PC-9 (cell line): ENCODE data around the gene SLC9C1. TPM values are rescaled to one million over a fixed set of nuclear protein-coding genes. Genes with fewer than 3 reads are reported as not detected.

Source experiments
- BruUV-seq: library from RNA; stranded (reverse); fragments of 400-500 nt; replicated peaks from 2 replicates; lab custom pipeline; 2021; lab: Mats Ljungman, UMichigan
- CTCF ChIA-PET: fragments of 300-600 bp; sonication (Branson Sonifier 250); formaldehyde crosslinking; loops from one replicate; lab custom pipeline; 2022; ENCODE audit warnings: antibody characterized with exemption; lab: Charles Lee
- POLR2A ChIA-PET: fragments of 300-600 bp; sonication (Branson Sonifier 250); formaldehyde crosslinking; loops from one replicate; lab custom pipeline; 2022; ENCODE audit warnings: antibody characterized with exemption; ENCODE audit not compliant: unreplicated experiment; lab: Charles Lee
- DNase-seq, 2 experiments: peaks; one replicate each; pipeline versions ENCODE4 v3.0.0 to v3.0.0-alpha.2; 2015 to 2022; ENCODE audit warnings: mixed read lengths in 1 of 2
- H2AFZ ChIP-seq: fragments of 200-600 bp; sonication (generic); 2 replicates; pipeline ENCODE4 v1.8.1; 2017; ENCODE audit warnings: antibody characterized with exemption
- H3F3A ChIP-seq: fragments of 200-600 bp; sonication (generic); 2 replicates; pipeline ENCODE4 v1.8.1; 2017; ENCODE audit warnings: antibody characterized with exemption, mild to moderate bottlenecking, low read depth; ENCODE audit not compliant: insufficient read depth
- H3K27ac ChIP-seq: fragments of 200-600 bp; sonication (generic); 2 replicates; pipeline ENCODE4 v1.6.1; 2016; ENCODE audit warnings: mixed run types
- H3K27me3 ChIP-seq: fragments of 200-600 bp; sonication (generic); 2 replicates; pipeline ENCODE4 v1.6.1; 2016; ENCODE audit warnings: low read depth, mixed run types; ENCODE audit not compliant: insufficient read depth
- H3K36me3 ChIP-seq: fragments of 200-600 bp; sonication (generic); 2 replicates; pipeline ENCODE4 v1.6.1; 2016; ENCODE audit warnings: low read depth, mixed run types
- H3K4me1 ChIP-seq: fragments of 200-600 bp; sonication (generic); replicated peaks from 2 replicates; pipeline ENCODE4 v1.6.1; 2016; ENCODE audit warnings: mixed run types; ENCODE audit not compliant: insufficient read depth
- H3K4me2 ChIP-seq: fragments of 200-600 bp; sonication (generic); 2 replicates; pipeline ENCODE4 v1.6.1; 2017; ENCODE audit warnings: mixed run types
- H3K4me3 ChIP-seq: fragments of 200-600 bp; sonication (generic); 2 replicates; pipeline ENCODE4 v1.6.1; 2016; ENCODE audit warnings: mixed run types
- H3K79me2 ChIP-seq: fragments of 200-600 bp; sonication (generic); 2 replicates; pipeline ENCODE4 v1.6.1; 2017; ENCODE audit warnings: low read depth, mixed run types
- H3K9me2 ChIP-seq: fragments of 200-600 bp; sonication (generic); 2 replicates; pipeline ENCODE4 v1.8.1; 2017; ENCODE audit warnings: mild to moderate bottlenecking; ENCODE audit not compliant: insufficient read depth
- H3K9me3 ChIP-seq: fragments of 200-600 bp; sonication (generic); 2 replicates; pipeline ENCODE4 v1.8.1; 2016; ENCODE audit warnings: low read depth; ENCODE audit not compliant: insufficient read depth
- H4K20me1 ChIP-seq: fragments of 200-600 bp; sonication (generic); 2 replicates; pipeline ENCODE4 v1.8.1; 2017; ENCODE audit not compliant: insufficient read depth
- EZH2 ChIP-seq: fragments of 200-600 bp; sonication (generic); IDR thresholded peaks from 2 replicates; pipeline ENCODE4 v1.8.0; 2017; ENCODE audit warnings: antibody characterized with exemption, low read depth
- intact Hi-C: fragments of 100-400 bp; cut with micrococcal nuclease; formaldehyde crosslinking; loops from one replicate; pipeline ENCODE4 v1.10.0; 2022; ENCODE audit not compliant: unreplicated experiment
- total RNA-seq: library from RNA; stranded (reverse); gene quantifications from 2 replicates; pipeline ENCODE4 v1.2.3, GENCODE V29; 2021
- TF ChIP-seq, protein P1 (sequence below): fragments of 200-600 bp; sonication (generic); conservative IDR thresholded peaks from 2 replicates; pipeline ENCODE4 v1.6.1; 2017; ENCODE audit warnings: mixed run types, antibody characterized with exemption, mild to moderate bottlenecking, moderate library complexity

SLC9C1 gene
- total RNA-seq, 1 experiment from 2014 or later: not detected

DNA sequence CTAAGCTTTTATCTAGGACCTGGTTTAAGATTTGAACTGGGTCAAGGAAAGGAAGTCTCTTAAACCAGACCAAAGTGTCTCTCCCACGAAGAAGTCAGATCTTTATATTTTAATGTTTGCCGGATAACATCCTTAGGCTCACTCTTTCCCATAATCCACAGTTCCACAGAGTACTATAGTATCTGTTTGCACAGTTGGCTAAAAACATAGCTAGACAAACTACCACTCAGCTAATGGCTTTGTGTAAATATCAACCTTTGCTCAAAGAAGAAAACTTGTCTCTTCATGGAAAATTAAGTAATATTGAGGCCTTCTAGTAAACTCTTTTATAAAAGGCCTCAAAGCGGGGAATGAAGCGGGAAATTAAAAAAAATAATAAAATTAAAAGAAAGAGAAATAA, 13.5 kb upstream of the SLC9C1 start:
- DNase-seq: no peak
- BruUV-seq: no TSS peak
- no peaks in the 10 kb centered on the region; the same call in 1 of the 2 replicates for H3K9me2 ChIP-seq
- no peak for TF ChIP-seq EZH2
- no peaks in the 10 kb centered on the region for H3K27me3 ChIP-seq
- no peaks in the 10 kb centered on the region for H4K20me1 ChIP-seq
- no peak overlapping the region for H3K4me2 ChIP-seq
- intact Hi-C loops: no loop called here
- no peaks in the 10 kb centered on the region for H3K4me1 ChIP-seq
- H3K9me3 ChIP-seq: no peaks in the 10 kb centered on the region
- H3K79me2 ChIP-seq: no peaks in the 10 kb centered on the region
- no peak overlapping the region for H3K4me3 ChIP-seq
- CTCF ChIA-PET: no interaction called here
- no peak overlapping the region for H2AFZ ChIP-seq
- H3K36me3 ChIP-seq: no peaks in the 10 kb centered on the region
- H3K27ac ChIP-seq: no peak overlapping the region
- H3F3A ChIP-seq: no peaks in the 10 kb centered on the region
- POLR2A ChIA-PET: no interaction called here

DNA sequence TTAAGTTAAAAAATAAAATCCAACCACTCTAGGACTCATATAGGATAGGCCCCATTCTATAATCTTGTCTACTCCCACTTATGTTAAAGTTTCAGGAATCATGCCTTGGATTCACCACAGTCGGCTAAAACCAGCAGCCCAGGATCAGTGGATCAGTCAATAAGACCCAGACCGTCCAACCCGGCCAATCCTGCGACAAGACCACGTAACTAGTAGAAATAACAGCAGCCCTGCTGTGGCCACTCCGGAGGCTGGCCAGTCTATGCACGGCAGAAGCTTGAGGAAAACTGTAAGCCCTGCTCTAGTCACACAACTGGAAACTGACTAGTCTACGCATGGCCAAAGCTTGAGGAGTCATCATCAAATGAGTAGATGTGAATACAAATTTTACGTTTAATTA, 12.8 kb upstream of the SLC9C1 start:
- DNase-seq: no peak
- Histone ChIP-seq H2AFZ (no peak overlapping the region), H3K27ac (no peak overlapping the region), H3F3A (no peaks in the 10 kb centered on the region), H3K4me2 (no peak overlapping the region), H3K36me3 (no peaks in the 10 kb centered on the region), H3K9me3 (no peaks in the 10 kb centered on the region), H4K20me1 (no peaks in the 10 kb centered on the region), H3K4me3 (no peak overlapping the region), H3K4me1 (no peaks in the 10 kb centered on the region), H3K9me2 (no peaks in the 10 kb centered on the region; the same call in 1 of the 2 replicates), H3K27me3 (no peaks in the 10 kb centered on the region), H3K79me2 (no peaks in the 10 kb centered on the region)
- no peak for TF ChIP-seq EZH2
- TF ChIP-seq, protein P1, sequence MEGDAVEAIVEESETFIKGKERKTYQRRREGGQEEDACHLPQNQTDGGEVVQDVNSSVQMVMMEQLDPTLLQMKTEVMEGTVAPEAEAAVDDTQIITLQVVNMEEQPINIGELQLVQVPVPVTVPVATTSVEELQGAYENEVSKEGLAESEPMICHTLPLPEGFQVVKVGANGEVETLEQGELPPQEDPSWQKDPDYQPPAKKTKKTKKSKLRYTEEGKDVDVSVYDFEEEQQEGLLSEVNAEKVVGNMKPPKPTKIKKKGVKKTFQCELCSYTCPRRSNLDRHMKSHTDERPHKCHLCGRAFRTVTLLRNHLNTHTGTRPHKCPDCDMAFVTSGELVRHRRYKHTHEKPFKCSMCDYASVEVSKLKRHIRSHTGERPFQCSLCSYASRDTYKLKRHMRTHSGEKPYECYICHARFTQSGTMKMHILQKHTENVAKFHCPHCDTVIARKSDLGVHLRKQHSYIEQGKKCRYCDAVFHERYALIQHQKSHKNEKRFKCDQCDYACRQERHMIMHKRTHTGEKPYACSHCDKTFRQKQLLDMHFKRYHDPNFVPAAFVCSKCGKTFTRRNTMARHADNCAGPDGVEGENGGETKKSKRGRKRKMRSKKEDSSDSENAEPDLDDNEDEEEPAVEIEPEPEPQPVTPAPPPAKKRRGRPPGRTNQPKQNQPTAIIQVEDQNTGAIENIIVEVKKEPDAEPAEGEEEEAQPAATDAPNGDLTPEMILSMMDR: no peak
- intact Hi-C loops: no loop called here
- ChIA-PET CTCF (no interaction called here), POLR2A (no interaction called here)
- BruUV-seq: no TSS peak

DNA sequence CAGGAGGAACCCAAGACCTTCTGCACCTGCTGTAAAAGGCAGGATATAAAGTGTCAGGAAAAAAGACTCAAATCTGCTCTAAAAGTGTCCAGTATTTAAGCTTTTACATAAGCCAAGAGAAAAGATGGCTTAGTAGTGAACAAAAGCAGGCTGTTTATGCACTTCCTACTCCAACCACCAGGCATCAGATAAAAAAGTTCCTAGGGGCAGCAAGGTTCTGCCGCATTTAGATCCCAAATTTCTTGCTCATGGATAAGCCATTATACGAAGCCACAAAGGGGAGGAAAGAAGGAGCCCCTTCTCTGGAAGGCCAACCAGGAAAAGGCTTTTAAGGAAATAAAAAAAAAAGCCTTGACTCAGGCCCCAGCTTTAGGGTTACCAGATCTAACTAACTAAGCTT, 10.6 kb upstream of the SLC9C1 start:
- no peak overlapping the region for H2AFZ ChIP-seq

More for the DNA sequence above, 10.6 kb upstream of the SLC9C1 start:
- ChIA-PET CTCF (interaction anchor here (0.6 kb wide), 1 partner anchor 619 kb away, joined by 3 read pairs; no protein-coding TSS in a partner anchor), POLR2A (no interaction called here)
- Histone ChIP-seq H3K27ac (no peak overlapping the region), H3K4me3 (no peak overlapping the region), H3K27me3 (no peaks in the 10 kb centered on the region), H3F3A (no peaks in the 10 kb centered on the region), H3K79me2 (no peaks in the 10 kb centered on the region), H3K36me3 (no peaks in the 10 kb centered on the region), H3K4me2 (no peak overlapping the region), H3K9me3 (no peaks in the 10 kb centered on the region), H3K9me2 (no peaks in the 10 kb centered on the region; the same call in 1 of the 2 replicates), H4K20me1 (no peaks in the 10 kb centered on the region), H3K4me1 (no peaks in the 10 kb centered on the region)
- intact Hi-C loops: no loop called here
- no peak for TF ChIP-seq EZH2
- TF ChIP-seq, protein P1: 0 out of 2 replicates have a peak, but pooled peaks have one; percentile 20
- BruUV-seq: no TSS peak
- no peak for DNase-seq
